DMS 273 treated with DMSO at 0.1 percent for 48 hours (cell line): ENCODE measurements around the gene ALOX15B.

Source experiments
- DNase-seq: peaks from one replicate; lab custom pipeline; 2025; lab: John Stamatoyannopoulos, UW

The ALOX15B gene, protein sequence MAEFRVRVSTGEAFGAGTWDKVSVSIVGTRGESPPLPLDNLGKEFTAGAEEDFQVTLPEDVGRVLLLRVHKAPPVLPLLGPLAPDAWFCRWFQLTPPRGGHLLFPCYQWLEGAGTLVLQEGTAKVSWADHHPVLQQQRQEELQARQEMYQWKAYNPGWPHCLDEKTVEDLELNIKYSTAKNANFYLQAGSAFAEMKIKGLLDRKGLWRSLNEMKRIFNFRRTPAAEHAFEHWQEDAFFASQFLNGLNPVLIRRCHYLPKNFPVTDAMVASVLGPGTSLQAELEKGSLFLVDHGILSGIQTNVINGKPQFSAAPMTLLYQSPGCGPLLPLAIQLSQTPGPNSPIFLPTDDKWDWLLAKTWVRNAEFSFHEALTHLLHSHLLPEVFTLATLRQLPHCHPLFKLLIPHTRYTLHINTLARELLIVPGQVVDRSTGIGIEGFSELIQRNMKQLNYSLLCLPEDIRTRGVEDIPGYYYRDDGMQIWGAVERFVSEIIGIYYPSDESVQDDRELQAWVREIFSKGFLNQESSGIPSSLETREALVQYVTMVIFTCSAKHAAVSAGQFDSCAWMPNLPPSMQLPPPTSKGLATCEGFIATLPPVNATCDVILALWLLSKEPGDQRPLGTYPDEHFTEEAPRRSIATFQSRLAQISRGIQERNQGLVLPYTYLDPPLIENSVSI

DNA sequence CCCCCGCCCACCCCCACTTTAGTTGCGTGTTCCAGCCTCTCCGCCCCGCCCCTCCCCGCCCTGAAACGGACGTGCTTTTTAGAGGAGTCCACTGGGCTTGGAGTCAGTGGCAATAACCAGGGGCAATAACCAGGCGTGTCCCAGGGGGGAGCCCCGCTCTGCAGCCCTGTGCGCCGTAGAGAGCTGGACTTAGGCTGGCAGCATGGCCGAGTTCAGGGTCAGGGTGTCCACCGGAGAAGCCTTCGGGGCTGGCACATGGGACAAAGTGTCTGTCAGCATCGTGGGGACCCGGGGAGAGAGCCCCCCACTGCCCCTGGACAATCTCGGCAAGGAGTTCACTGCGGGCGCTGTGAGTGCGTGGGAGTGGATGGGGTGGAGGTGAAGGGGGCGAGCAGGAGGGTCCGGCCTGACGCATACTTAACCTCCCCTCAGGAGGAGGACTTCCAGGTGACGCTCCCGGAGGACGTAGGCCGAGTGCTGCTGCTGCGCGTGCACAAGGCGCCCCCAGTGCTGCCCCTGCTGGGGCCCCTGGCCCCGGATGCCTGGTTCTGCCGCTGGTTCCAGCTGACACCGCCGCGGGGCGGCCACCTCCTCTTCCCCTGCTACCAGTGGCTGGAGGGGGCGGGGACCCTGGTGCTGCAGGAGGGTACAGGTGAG is at the start of gene ALOX15B:
Gene ALOX15B (plus strand): TSS at position 106 of the 657 bp plus-strand sequence. CDS start 97 bp downstream, at position 203.
- no peak for DNase-seq

DNA sequence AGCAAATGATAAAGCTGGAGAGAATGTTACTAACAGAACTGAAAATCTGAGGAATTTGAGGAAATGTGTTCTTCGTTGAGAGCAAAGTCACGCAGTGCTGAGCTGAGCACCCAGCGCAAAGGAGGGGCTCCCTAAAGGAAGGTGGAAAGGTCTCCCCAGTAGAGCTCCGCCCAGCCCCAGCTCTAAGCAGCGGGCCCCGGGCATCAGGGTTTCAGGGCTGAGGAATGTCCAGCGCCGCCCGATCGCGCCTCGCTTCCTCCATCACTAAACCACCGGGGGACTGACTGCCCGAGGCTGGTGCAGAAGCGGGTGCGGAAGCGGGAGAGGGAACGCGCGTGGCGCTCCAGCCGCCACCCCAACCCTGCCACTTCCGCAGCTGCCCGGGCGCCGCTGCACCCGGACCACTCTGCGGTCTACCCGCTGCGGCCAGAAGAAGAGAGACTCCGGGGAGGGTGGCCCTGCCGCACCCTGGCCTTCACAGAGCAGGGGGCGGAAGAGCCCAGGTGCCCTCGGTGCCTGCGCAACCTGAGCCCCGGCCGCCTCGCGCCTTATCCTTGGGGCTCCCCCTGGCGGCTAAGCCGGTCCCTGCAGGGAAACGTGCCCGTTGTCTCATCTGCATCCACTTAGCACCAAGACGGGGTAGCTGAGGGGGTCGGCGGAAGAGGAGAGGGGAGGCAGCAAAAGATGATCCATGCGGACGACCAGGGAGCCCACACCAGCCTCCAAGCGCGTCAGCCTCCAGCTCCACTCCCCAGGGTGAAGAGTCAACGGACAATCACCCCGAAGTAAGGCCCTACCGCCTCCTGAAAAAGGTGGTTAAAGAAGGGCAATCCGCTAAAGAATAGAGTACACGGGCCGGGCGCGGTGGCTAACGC is 48.8 kb upstream of the ALOX15B start:
- peak; percentile 13 for DNase-seq

DNA sequence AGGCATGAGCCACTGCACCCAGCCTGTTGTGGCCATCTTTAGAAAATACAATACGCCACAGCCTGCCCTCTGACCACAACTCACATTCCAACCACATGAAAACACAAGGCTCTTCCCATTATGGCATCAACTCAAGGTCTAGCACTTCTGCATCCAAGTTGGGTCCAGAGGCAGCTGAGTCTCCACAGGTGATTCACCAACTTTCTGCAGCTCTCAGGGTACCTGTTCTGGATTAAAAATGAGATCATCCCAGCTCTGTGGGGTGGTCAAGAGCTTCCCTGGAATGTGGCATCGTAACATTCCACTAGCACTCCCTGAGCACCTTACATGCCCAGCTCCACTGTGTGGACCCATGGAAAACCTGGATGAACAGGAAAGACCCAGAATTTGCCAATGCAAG is 46.3 kb upstream of the ALOX15B start:
- DNase-seq, result no peak

DNA sequence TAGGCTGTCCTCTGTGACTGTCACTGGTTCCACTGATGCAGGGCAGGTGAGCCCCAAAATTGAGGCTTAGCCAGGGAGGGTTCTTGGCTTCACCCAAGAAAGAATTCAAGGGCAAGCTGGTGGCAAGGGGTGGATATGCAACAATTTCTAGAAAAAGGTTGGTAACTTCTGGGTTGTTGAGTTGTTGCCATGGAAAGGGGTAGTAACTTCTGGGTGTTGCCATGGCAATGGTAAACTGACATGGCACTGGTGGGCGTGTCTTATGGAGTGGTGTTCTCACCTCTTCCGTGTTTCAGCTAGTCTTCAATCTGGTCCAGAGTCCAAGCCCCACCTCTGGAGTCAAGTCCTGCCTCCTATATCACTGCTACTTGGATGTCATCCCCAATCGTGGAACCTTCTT is 45.9 kb upstream of the ALOX15B start:
- DNase-seq, result no peak

DNA sequence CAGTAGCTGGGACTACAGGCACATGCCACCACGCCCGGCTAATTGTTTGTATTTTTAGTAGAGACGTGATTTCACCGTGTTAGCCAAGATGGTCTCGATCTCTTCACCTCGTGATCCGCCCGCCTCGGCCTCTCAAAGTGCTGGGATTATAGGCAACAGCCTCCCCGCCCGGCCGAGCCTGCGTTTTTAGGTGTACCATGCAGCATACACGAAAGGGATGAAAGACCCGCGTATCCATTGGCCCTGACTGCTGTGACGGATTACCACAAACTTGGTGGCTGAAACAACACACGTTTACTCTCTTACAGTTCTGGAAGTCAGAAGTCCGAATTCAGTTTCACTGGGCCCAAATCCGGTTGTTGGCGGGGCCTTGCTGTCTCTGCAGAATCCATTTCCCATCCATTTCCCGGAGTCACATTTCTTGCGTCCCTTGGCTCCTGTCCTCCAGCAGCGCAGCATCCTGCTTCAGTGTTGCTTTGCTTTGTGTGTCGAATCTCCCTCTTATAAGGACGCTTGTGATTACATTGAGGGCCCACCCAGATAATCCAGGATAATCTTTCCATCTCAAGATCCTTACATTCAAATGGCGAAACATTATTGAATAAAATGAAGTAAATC is 44.8 kb upstream of the ALOX15B start:
- no peak for DNase-seq

DNA sequence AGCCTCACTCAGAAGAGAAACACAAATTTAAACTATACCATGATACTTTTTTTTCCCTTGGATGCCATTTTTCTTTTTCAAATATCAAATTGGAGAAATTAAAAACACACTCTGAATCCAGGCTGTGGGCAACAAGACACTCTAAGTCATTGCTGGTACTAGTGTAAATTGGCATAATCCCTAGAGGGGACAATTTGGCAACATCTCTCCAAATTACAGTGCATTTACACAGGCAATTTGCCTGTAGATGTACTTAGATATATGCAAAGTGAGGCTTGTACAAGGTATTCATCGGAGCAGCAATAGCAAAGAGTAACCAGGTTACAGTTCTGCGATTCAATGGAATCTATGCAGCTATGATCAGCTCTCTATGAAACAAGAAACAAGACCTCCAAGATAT is 43.1 kb upstream of the ALOX15B start:
- no peak for DNase-seq

DNA sequence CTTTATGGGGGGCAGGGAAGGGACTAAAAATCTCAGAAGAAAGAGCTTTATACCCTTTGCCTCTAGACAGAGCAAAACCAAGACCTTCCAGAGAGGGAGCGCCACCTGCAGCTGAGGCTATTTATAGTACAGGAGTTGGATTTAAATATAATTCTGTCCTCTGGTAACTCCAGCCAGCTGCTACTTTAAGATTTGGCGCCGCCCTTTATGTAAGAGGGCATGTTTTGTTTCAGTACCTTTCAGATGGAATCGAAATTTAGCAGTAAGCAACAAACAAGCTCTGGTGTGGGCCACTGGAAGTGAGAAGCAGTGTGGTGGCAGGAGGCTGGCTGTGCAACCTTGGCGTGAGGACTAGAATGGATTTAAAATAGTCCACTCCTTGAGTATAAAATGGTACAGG is 41.7 kb upstream of the ALOX15B start:
- peak; percentile 51 for DNase-seq

DNA sequence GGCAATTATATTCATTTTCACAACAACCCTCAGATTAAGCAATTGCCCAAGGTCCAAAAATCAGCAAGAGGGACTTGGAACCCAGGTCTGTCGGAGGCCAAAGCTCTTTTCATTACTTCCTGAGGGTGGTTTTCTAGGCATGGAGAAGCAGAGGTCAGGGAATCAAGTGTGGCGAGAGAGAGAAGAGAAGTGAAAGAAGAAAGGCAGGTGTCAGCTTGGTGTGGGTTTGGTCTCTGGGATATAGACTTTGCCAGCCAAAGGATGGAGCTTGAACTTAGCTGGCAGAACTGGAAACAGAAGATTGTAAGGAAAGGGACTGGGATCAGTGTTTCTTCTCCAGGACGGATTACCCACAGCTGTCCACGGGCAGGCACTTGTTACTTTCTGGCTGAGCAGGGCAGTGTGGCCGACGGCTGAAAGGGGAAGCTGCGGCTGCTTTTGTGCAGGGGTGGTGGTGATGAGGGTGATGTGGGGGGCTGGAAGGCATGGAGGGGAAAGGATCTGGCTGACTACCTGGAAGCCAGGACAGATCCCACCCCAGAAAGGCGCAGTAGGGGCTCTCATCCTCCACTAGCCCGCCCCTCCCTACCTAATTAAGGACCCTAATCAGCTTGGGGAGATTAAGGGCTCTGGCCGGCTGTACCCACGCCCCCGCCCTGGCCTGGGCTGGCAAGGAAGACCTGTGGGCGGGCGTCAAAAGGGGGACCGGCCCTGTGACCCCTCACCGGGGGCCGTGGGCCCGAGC is 36.7 kb upstream of the ALOX15B start, which contains the start of gene GUCY2D:
Gene GUCY2D (plus strand): TSS at position 640 of the 745 bp plus-strand sequence. CDS start 433 bp downstream, outside the sequence.
- no peak for DNase-seq

DNA sequence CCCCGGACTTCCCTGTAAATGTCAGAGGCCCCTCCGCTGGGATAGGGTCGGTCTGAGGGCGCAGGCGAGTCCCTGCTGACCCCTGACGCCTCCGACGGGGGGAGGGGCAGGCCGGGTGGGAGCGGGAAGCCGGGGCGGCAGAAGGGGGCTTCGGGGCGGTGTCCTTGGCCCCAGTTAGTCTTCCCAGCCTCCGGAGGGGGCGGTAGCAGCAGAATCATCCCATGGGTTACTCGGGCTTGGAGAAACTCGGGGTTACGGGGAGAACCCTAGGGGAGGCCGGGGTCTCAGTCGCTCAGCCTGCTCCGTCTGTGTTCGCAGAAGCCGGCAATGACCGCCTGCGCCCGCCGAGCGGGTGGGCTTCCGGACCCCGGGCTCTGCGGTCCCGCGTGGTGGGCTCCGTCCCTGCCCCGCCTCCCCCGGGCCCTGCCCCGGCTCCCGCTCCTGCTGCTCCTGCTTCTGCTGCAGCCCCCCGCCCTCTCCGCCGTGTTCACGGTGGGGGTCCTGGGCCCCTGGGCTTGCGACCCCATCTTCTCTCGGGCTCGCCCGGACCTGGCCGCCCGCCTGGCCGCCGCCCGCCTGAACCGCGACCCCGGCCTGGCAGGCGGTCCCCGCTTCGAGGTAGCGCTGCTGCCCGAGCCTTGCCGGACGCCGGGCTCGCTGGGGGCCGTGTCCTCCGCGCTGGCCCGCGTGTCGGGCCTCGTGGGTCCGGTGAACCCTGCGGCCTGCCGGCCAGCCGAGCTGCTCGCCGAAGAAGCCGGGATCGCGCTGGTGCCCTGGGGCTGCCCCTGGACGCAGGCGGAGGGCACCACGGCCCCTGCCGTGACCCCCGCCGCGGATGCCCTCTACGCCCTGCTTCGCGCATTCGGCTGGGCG is 35.9 kb upstream of the ALOX15B start:
- no peak for DNase-seq

DNA sequence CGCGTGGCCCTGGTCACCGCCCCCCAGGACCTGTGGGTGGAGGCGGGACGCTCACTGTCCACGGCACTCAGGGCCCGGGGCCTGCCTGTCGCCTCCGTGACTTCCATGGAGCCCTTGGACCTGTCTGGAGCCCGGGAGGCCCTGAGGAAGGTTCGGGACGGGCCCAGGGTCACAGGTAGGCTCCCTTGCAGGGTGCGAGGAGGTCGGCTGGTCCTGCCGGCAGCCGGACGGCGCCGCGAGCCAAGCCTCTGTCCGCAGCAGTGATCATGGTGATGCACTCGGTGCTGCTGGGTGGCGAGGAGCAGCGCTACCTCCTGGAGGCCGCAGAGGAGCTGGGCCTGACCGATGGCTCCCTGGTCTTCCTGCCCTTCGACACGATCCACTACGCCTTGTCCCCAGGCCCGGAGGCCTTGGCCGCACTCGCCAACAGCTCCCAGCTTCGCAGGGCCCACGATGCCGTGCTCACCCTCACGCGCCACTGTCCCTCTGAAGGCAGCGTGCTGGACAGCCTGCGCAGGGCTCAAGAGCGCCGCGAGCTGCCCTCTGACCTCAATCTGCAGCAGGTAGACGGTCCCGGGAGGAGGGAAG is 35.2 kb upstream of the ALOX15B start:
- DNase-seq, result no peak

DNA sequence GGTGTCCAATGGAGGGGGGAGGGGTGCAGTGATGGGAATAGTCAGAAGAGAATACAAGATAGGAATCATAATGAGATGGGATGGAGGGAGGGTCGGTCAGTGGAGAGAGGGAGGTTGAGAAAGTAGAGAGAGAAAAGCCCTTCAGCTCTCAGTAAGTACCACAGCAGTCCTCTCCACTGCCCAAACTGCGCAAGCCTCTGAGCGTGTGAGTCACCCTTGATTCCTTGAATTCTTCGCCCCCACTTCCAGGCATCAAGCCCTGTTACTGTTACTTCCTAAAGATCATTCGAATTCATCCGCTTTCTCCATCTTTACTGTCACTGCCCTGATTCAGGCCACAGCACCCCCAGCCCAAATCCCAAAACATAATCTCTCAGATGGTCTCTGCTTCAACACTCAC is 34.0 kb upstream of the ALOX15B start:
- DNase-seq, result no peak

DNA sequence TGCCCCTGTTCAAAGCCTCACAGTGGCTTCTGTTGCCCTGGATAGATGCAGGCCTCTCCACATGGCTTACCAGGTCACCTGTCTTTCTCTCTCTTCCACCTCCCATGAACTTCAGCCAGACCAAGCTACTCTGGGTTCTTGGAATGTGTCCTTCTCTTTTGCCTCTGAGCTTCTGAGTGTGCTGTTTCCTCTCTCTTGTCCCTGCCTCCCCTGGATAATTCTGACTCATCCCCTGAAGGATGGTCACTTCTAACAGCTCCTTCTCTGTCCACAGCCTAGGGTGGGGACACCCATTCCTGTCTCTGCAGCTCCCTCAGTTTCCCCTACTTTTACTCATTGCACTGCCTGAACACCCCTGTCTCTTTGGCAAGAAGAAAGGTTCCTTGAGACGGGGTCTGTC is 33.5 kb upstream of the ALOX15B start:
- no peak for DNase-seq

DNA sequence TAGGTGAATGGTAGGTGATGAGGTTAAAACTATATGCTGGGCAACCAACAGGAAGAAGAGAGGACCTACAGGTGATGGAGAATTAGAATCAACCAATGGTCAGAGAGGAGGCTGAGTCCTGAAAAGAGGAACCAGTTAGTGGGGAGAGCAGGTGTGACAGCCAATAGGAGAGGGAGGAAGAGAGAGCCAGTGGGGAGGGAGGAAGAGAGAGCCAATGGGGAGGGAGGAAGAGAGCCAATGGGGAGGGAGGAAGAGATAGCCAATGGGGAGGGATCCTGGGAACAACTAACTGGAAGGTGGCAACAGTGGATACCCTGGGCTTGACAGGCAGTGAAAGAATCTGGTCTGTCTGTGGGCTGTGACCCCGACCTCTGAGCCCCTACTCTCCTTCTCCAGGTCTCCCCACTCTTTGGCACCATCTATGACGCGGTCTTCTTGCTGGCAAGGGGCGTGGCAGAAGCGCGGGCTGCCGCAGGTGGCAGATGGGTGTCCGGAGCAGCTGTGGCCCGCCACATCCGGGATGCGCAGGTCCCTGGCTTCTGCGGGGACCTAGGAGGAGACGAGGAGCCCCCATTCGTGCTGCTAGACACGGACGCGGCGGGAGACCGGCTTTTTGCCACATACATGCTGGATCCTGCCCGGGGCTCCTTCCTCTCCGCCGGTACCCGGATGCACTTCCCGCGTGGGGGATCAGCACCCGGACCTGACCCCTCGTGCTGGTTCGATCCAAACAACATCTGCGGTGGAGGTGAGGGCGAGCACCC is 32.7 kb upstream of the ALOX15B start:
- no peak for DNase-seq

DNA sequence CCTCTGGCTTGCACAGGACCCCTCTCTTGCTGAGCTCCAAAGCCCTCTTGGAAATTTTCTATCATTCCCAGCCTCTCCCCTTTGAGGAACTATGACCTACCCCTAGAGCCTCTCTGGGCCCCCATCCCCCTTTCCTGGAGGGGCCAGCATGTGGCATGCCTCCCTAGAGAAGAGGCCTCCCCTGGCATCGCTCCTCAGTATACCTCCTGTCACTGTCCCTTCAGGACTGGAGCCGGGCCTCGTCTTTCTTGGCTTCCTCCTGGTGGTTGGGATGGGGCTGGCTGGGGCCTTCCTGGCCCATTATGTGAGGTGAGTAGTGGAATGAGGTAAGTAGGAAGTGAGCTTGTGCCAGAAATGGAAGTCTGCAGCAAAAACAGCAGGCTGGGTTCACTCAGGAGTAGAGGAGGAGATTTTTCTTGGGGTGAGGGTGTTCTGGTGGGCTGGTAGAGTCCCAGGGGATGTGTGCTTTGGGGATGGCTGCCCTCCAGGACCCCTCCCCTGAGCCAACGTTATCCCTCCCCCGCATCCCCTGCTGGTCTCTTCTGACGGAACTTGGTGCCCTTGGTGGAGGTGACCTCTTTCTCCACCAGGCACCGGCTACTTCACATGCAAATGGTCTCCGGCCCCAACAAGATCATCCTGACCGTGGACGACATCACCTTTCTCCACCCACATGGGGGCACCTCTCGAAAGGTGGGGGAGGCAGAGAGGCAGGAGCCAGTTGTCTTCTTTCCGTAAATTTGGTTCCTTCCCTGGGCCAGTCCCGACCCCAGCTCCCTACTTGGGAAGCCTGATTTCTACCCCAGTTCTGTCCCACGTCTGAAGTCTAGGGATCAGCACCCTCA is 31.8 kb upstream of the ALOX15B start:
- no peak for DNase-seq

DNA sequence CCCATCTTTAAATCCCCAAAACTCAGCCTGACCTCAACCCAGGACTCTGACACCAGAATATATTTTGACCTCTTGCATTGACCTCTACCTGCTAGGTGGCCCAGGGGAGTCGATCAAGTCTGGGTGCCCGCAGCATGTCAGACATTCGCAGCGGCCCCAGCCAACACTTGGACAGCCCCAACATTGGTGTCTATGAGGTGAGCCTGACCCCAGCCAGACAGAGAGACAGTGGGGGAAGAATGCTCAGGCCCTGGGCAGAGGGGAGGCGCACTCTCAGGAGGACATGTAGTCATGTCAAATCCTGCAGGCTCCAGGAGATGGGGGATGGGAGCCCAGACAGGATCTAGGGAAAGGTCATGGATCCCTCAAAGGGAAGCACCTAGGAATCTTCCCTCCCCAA is 31.0 kb upstream of the ALOX15B start:
- no peak for DNase-seq

DNA sequence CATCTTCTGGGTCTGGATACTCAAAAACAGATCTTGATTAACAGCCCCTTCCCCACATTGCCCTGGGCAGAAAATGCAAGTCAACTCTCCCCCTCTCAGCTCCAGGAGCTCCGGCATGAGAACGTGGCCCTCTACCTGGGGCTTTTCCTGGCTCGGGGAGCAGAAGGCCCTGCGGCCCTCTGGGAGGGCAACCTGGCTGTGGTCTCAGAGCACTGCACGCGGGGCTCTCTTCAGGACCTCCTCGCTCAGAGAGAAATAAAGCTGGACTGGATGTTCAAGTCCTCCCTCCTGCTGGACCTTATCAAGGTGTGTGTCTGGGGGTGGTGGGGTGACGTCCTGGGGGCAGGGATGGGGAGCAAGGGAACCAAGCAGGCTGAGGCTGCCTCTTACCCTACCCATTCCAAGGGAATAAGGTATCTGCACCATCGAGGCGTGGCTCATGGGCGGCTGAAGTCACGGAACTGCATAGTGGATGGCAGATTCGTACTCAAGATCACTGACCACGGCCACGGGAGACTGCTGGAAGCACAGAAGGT is 26.7 kb upstream of the ALOX15B start:
- no peak for DNase-seq

DNA sequence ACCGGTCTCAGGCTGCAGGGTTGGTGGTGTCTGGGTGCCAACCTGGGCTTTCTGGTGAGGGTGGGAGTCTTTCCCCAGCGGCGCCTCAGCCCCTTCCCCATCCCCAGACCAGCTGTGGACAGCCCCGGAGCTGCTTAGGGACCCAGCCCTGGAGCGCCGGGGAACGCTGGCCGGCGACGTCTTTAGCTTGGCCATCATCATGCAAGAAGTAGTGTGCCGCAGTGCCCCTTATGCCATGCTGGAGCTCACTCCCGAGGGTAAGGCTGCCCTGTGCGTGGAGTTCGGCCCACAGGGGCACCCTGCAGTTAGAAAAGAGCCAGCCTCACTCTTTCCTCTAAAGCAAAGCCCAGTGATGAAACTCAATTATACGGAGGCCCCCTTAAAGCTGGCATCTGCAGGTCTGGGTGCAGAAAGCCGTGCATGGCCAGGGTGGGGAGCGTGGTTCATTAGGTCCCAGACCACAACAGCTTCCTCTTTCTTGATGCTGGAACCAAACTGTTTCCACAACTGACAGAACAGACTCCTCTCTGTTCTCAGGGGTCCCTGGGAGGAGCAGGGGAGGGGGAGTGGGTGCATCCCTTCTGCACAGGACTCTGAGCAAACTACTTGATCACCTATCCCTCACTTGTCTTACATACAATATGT is 25.7 kb upstream of the ALOX15B start:
- no peak for DNase-seq
